ENCODE data around the gene SLIT1.

DNA sequence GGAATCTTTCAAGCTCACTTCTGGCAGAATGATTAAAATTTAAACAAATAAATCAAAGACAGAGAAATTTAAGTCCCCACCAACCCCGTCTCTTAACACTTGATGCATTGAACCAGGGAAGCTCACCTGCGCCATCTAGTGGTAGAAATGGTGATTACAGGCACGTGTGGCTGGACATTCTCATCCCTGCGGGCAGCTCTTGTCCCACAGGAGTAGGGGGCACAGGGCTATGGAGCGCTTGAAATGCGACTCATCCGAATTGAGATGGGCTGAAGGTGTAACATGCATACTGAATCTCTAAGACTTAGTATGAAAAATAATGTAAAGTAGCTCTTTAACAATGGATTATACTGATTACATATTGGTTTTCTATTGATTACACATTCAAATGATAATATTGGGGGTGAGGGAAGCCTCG lies 24.8 kb upstream of the SLIT1 start:
- TF ChIP-seq, protein P1, sequence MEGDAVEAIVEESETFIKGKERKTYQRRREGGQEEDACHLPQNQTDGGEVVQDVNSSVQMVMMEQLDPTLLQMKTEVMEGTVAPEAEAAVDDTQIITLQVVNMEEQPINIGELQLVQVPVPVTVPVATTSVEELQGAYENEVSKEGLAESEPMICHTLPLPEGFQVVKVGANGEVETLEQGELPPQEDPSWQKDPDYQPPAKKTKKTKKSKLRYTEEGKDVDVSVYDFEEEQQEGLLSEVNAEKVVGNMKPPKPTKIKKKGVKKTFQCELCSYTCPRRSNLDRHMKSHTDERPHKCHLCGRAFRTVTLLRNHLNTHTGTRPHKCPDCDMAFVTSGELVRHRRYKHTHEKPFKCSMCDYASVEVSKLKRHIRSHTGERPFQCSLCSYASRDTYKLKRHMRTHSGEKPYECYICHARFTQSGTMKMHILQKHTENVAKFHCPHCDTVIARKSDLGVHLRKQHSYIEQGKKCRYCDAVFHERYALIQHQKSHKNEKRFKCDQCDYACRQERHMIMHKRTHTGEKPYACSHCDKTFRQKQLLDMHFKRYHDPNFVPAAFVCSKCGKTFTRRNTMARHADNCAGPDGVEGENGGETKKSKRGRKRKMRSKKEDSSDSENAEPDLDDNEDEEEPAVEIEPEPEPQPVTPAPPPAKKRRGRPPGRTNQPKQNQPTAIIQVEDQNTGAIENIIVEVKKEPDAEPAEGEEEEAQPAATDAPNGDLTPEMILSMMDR (IDR thresholded peaks at IDR 0.05) = peak; percentile 88 to 99 (median 94)
- TF ChIP-seq POLR2A (IDR thresholded peaks at IDR 0.05) = no peak

All from testis (tissue), 2 donors.